ENCODE data around the gene THOC2. TPM values are rescaled to one million over a fixed set of nuclear protein-coding genes. Genes with fewer than 3 reads are reported as not detected.
"Not testable (repeated sequence)": the region's sequence is repeated elsewhere in the genome, so short reads cannot be mapped to it uniquely, and the experiment has no call there.

The THOC2 gene
- total RNA-seq (33.2 and 60.2 TPM in 2 replicates), polyA plus RNA-seq (64.3 and 85.1 TPM in 2 replicates)

- H3K9me3 ChIP-seq (ENCODE audit: low read depth): no peaks in the 10 kb centered on the region
- peak; percentile 79 to 90 for DNase-seq (ENCODE audit: low read depth in 1 of 2, low spot score in 1 of 2)
- H3K4me1 ChIP-seq (ENCODE audit: low read depth): no peaks in the 10 kb centered on the region
- H3K27me3 ChIP-seq: no peaks in the 10 kb centered on the region
- H3K36me3 ChIP-seq: peaks cover 2% of the 10 kb centered on the region
- H3K27ac ChIP-seq: peak within 1 kb of the TSS; percentile 85
- peak within 1 kb of the TSS; percentile 82 for H3K4me3 ChIP-seq
- TF ChIP-seq CTCF (IDR thresholded peaks at IDR 0.05; ENCODE audit: low read depth, low read length): peak; percentile 37
These were observed at the start of gene THOC2 for GRCh38 chrX:123732670-123733363. Gene THOC2 (minus strand): TSS chrX:123733052. CDS start chrX:123733022, 30 bp downstream.

GRCh38 chrX:123781786-123782185 is 48.9 kb upstream of the THOC2 start:
- not testable (repeated sequence) for H3K36me3 ChIP-seq; DNase-seq (ENCODE audit: low read depth in 1 of 2, low spot score in 1 of 2); H3K27me3 ChIP-seq

GRCh38 chrX:123779908-123780396 is 47.1 kb upstream of the THOC2 start:
- no peak for DNase-seq (ENCODE audit: low read depth in 1 of 2, low spot score in 1 of 2)
- H3K27ac ChIP-seq: no peak overlapping the region
- no peaks in the 10 kb centered on the region for H3K9me3 ChIP-seq (ENCODE audit: low read depth)
- no peak for TF ChIP-seq CTCF (IDR thresholded peaks at IDR 0.05; ENCODE audit: low read depth, low read length)
- H3K4me3 ChIP-seq: no peak overlapping the region
- H3K4me1 ChIP-seq (ENCODE audit: low read depth): no peaks in the 10 kb centered on the region
- H3K27me3 ChIP-seq: no peaks in the 10 kb centered on the region
- H3K36me3 ChIP-seq: no peaks in the 10 kb centered on the region

More at GRCh38 chrX:123781786-123782185, 48.9 kb upstream of the THOC2 start:
- not testable (repeated sequence) for H3K27ac ChIP-seq; H3K4me3 ChIP-seq; H3K4me1 ChIP-seq (ENCODE audit: low read depth); H3K9me3 ChIP-seq (ENCODE audit: low read depth)

- Histone ChIP-seq H3K4me1 (ENCODE audit: low read depth) (no peaks in the 10 kb centered on the region), H3K27ac (no peak overlapping the region), H3K36me3 (no peaks in the 10 kb centered on the region), H3K4me3 (no peak overlapping the region), H3K27me3 (no peaks in the 10 kb centered on the region), H3K9me3 (ENCODE audit: low read depth) (no peaks in the 10 kb centered on the region)
- no peak for TF ChIP-seq CTCF (IDR thresholded peaks at IDR 0.05; ENCODE audit: low read depth, low read length)
- DNase-seq (ENCODE audit: low read depth in 1 of 2, low spot score in 1 of 2): peak in 1 of 2 donors; percentile 3
These were observed 40.6 kb upstream of the THOC2 start for GRCh38 chrX:123773258-123773988.

GRCh38 chrX:123771449-123772064 is 38.7 kb upstream of the THOC2 start:
- DNase-seq (ENCODE audit: low read depth in 1 of 2, low spot score in 1 of 2): no peak
- Histone ChIP-seq H3K9me3 (ENCODE audit: low read depth) (no peaks in the 10 kb centered on the region), H3K27ac (no peak overlapping the region), H3K36me3 (no peaks in the 10 kb centered on the region), H3K27me3 (no peaks in the 10 kb centered on the region), H3K4me1 (ENCODE audit: low read depth) (no peaks in the 10 kb centered on the region), H3K4me3 (no peak overlapping the region)
- TF ChIP-seq CTCF (IDR thresholded peaks at IDR 0.05; ENCODE audit: low read depth, low read length): no peak

All from cardiac muscle cell (in vitro differentiated cells and primary cell).